Tibial artery (tissue), 4 donors: ENCODE data around the gene AASS.

Source experiments
- DNase-seq, 2 donors: peaks; one replicate each; pipeline ENCODE4 v3.0.0-alpha.2; 2019
- H3K27ac ChIP-seq, 2 donors: fragments of 200-600 bp; sonication (generic) in 1 of 2; 1 replicate in 1 of 2; 2 replicates in 1 of 2; pipeline ENCODE4 v1.5.1; 2018 to 2019; ENCODE audit warnings: mild to moderate bottlenecking in 1 of 2
- H3K27me3 ChIP-seq, 2 donors: fragments of 200-600 bp; sonication (generic) in 1 of 2; one replicate each; pipeline versions ENCODE4 v1.5.1 to v1.6.0; 2016 to 2019
- H3K36me3 ChIP-seq, 3 donors: fragments of 200-600 bp; sonication (generic) in 2 of 3; one replicate each; pipeline ENCODE4 v1.5.1; 2016 to 2019; ENCODE audit warnings: mild to moderate bottlenecking in 2 of 3
- H3K4me1 ChIP-seq, 4 donors: fragments of 200-600 bp; sonication (generic) in 2 of 4; 1 replicate in 3 of 4; 2 replicates in 1 of 4; pipeline ENCODE4 v1.5.1; 2016 to 2019
- H3K4me3 ChIP-seq, 2 donors: fragments of 200-600 bp; sonication (generic) in 1 of 2; 1 replicate in 1 of 2; 2 replicates in 1 of 2; pipeline ENCODE4 v1.5.1; 2018 to 2019; ENCODE audit warnings: mild to moderate bottlenecking in 2 of 2
- H3K9me3 ChIP-seq, 3 donors: fragments of 200-600 bp; sonication (generic) in 1 of 3; one replicate each; pipeline ENCODE4 v1.5.1; 2016 to 2019
- intact Hi-C: fragments of 100-400 bp; cut with DNase I; formaldehyde crosslinking; loops from one replicate; pipeline ENCODE4 v1.15.0; 2023; ENCODE audit warnings: low total_unique reads
- TF ChIP-seq, protein P1 (sequence below), 2 experiments: fragments of 200-600 bp in 1 of 2; fragments of 450-650 bp in 1 of 2; IDR thresholded peaks; one replicate each; pipeline ENCODE4 v1.5.1; 2017 to 2019; ENCODE audit warnings: antibody characterized with exemption in 2 of 2, mild to moderate bottlenecking in 1 of 2, moderate library complexity in 1 of 2

Gene AASS

DNA sequence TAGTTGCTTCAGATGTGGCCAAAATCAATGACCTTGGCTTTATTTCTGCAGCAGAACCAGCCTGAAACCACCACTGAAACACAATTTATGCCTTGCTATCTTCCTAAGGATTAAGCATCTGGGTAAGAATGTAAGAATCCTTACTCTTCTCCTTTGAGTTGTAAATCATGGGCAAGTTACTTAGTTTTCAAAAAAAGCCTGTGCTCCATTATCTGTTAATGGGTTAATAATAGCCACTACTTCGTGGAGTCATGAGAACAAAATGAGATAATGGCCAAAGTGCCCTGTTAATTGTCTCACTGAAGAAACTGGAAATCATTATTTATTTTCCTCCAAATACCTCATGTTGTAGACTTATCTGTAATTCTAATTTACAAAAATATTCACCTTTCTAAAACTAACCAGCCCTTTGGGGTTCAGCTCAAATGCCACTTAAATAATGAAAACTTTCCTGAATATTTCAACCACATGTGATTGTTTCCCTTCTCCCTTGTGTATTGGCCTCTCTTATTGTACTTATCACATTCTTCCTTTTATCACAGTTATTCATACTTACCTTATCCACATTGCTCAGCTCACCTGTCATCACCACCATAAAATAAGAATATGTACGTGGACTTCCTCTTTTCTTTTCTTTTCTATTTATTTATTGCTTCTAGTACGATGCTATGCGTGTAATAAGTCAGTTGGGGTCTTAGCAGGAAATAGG, 2.0 kb upstream of the AASS start:
- no peaks in the 10 kb centered on the region for H3K27me3 ChIP-seq
- intact Hi-C loops = no loop called here
- no peak for DNase-seq
- TF ChIP-seq, protein P1, sequence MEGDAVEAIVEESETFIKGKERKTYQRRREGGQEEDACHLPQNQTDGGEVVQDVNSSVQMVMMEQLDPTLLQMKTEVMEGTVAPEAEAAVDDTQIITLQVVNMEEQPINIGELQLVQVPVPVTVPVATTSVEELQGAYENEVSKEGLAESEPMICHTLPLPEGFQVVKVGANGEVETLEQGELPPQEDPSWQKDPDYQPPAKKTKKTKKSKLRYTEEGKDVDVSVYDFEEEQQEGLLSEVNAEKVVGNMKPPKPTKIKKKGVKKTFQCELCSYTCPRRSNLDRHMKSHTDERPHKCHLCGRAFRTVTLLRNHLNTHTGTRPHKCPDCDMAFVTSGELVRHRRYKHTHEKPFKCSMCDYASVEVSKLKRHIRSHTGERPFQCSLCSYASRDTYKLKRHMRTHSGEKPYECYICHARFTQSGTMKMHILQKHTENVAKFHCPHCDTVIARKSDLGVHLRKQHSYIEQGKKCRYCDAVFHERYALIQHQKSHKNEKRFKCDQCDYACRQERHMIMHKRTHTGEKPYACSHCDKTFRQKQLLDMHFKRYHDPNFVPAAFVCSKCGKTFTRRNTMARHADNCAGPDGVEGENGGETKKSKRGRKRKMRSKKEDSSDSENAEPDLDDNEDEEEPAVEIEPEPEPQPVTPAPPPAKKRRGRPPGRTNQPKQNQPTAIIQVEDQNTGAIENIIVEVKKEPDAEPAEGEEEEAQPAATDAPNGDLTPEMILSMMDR (IDR thresholded peaks at IDR 0.05) = no peak
- no peak overlapping the region for H3K4me3 ChIP-seq
- H3K27ac ChIP-seq = no peak overlapping the region
- H3K4me1 ChIP-seq = peaks cover 0 to 25% (median 20%) of the 10 kb centered on the region in 4 donors
- H3K9me3 ChIP-seq = no peaks in the 10 kb centered on the region
- no peaks in the 10 kb centered on the region for H3K36me3 ChIP-seq

GRCh38 chr7:122143376-122143750, 686 bp downstream of the AASS start:
- Histone ChIP-seq H3K4me1 (peaks cover 0 to 33% (median 20%) of the 10 kb centered on the region in 4 donors), H3K27me3 (no peaks in the 10 kb centered on the region), H3K27ac (peak overlapping the region; percentile 99 to 100), H3K36me3 (no peaks in the 10 kb centered on the region), H3K4me3 (peak overlapping the region; percentile 95 to 98), H3K9me3 (no peaks in the 10 kb centered on the region)
- DNase-seq = peak; percentile 21 to 69
- TF ChIP-seq, protein P1 (IDR thresholded peaks at IDR 0.05) = no peak
- intact Hi-C loops = no loop called here

DNA sequence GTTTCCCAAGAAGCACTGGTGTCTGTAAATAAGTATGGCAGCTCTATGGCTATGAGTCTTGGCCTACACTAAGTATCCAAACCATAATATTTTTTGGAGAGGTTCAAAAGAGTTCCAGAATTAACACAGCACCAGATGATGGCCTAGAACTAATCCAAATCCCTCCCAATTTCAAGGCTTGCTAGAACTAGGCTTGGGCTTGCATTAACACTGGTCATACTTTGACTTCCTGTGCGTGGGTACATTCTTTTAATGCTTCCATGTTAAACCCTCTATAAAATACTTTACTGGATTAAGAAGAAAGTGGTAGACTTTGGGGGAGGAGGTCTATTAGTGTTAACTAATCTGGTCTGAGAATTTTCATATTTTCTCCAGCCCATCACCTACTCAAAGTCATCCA, 3.1 kb downstream of the AASS start:
- intact Hi-C loops = no loop called here
- Histone ChIP-seq H3K27ac (no peak overlapping the region), H3K4me1 (peaks cover 0 to 53% (median 30%) of the 10 kb centered on the region in 4 donors), H3K36me3 (no peaks in the 10 kb centered on the region), H3K9me3 (no peaks in the 10 kb centered on the region), H3K27me3 (no peaks in the 10 kb centered on the region), H3K4me3 (no peak overlapping the region)
- DNase-seq = no peak
- TF ChIP-seq, protein P1 (IDR thresholded peaks at IDR 0.05) = no peak

DNA sequence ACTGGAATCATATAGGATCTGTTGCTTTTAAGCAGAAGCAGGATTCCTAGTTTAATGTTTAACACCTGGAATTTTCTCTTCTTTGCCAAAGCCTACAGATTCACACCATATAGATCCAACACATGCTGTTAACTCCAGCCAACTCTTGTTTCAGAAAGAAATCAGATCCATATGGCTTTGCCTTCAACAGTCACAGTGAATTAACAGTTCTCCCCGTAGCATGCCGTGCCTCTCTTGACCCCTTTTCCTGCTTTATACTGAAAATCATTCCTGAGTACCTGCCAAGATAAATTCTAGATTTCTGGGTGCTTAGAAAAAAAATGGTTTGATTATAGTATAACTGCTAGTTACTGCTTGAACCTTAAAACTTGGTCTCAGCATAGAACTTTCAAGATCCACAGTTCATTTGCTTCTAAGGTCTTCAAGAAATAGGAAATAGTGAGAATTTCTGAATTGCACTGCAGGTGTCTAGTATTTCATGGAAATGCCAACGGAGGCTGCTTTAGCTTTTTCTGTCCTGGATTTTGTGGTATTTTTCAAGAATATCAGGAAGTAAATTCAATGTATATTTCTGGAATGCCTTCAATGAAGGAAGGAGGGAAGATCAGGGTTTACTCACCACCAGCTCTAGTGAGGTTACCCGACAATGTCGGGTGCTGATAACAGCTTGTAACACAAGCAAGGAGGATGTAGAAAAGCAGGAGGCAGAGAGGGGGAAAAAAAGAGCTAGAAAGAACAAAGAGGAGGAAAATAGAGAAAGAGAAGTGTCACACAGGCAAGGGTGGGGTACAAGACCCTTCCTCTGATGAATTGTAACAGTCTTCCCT, 6.6 kb downstream of the AASS start:
- TF ChIP-seq, protein P1 (IDR thresholded peaks at IDR 0.05) = no peak
- Histone ChIP-seq H3K27me3 (no peaks in the 10 kb centered on the region), H3K27ac (peak overlapping the region in 1 of 2 donors; percentile 17), H3K4me3 (peak overlapping the region; percentile 35 to 40), H3K4me1 (peaks cover 0 to 46% (median 19%) of the 10 kb centered on the region in 4 donors), H3K9me3 (no peaks in the 10 kb centered on the region), H3K36me3 (peaks cover 6 to 9% (median 9%) of the 10 kb centered on the region in 3 donors)
- intact Hi-C loops = no loop called here
- no peak for DNase-seq

DNA sequence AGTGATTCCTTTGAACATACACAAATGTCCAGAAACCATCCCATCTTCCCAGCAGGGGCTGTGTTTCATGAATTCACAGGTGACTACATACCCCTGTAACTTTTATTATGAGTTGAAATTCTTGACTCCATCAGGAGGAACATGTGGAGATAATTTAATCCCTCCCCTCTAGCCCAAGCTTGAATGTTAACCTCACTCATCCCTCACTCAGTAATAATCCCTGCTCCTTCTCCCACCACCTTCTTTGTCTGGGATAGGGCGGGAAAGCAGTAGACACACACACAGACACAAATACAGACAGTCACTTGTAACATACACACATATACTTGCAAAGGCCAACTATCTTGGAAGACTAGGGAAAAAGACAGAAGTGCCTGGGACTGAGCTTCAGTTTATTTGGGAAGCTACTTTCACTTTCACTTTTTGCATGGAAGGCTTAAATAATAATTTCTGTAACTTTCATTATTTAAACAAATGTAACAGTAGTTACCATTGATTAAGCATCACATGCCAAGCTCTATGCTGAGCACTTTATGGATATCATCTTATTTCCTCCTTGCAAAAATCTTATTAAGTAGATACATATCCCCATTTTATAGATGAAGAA, 7.3 kb downstream of the AASS start:
- intact Hi-C loops = no loop called here
- TF ChIP-seq, protein P1 (IDR thresholded peaks at IDR 0.05) = no peak
- peaks cover 0 to 38% (median 12%) of the 10 kb centered on the region in 4 donors for H3K4me1 ChIP-seq
- peaks cover 6 to 12% (median 9%) of the 10 kb centered on the region in 3 donors for H3K36me3 ChIP-seq
- H3K9me3 ChIP-seq = no peaks in the 10 kb centered on the region
- H3K27ac ChIP-seq = peak overlapping the region in 1 of 2 donors; percentile 17
- H3K27me3 ChIP-seq = no peaks in the 10 kb centered on the region
- peak overlapping the region; percentile 35 to 40 for H3K4me3 ChIP-seq
- no peak for DNase-seq
